ENCODE results near the gene EIF4A3.

EIF4A3 gene

DNA sequence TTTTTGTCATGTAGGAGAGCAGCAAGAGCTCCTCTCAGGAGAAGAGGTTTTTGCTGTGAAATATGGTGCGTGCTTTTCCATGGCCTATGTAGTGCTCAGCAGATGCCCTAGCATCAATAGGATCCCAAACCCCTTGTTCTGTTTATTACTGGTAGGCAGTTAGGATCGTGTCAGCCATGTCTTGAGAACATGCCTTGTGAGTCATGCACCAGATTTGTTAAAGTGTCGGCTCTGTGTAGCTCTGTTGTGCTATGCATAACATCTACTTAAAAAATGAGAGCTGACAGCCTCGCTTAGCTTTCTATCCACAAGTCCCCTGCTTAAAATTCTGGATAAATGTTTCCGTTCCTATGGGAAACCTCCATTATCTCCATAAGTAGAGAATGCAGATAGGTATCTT is 4.4 kb upstream of the EIF4A3 start:
- peak overlapping the region; percentile 46 to 75 (median 68) for H3K4me3 Mint-ChIP-seq
- TF ChIP-seq, protein P1, sequence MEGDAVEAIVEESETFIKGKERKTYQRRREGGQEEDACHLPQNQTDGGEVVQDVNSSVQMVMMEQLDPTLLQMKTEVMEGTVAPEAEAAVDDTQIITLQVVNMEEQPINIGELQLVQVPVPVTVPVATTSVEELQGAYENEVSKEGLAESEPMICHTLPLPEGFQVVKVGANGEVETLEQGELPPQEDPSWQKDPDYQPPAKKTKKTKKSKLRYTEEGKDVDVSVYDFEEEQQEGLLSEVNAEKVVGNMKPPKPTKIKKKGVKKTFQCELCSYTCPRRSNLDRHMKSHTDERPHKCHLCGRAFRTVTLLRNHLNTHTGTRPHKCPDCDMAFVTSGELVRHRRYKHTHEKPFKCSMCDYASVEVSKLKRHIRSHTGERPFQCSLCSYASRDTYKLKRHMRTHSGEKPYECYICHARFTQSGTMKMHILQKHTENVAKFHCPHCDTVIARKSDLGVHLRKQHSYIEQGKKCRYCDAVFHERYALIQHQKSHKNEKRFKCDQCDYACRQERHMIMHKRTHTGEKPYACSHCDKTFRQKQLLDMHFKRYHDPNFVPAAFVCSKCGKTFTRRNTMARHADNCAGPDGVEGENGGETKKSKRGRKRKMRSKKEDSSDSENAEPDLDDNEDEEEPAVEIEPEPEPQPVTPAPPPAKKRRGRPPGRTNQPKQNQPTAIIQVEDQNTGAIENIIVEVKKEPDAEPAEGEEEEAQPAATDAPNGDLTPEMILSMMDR (IDR thresholded peaks at IDR 0.05; ENCODE audit: unreplicated experiment in 3 of 3), result no peak
- H3K9me3 Mint-ChIP-seq, result peaks cover 6% of the 10 kb centered on the region
- peak overlapping the region in 1 of 3 experiments; percentile 20 for H3K27ac Mint-ChIP-seq
- H3K36me3 Mint-ChIP-seq (ENCODE audit: low read depth), result no peaks in the 10 kb centered on the region
- peaks cover 12% of the 10 kb centered on the region for H3K4me1 Mint-ChIP-seq
- H3K27me3 Mint-ChIP-seq (ENCODE audit: low read depth), result peaks cover 3% of the 10 kb centered on the region

GRCh38 chr17:80146121-80147034 is 550 bp downstream of the EIF4A3 start:
- H3K27ac Mint-ChIP-seq, result peak overlapping the region; percentile 97 to 98 (median 98)
- no peaks in the 10 kb centered on the region for H3K9me3 Mint-ChIP-seq
- peaks cover 24% of the 10 kb centered on the region for H3K36me3 Mint-ChIP-seq (ENCODE audit: low read depth)
- peaks cover 3% of the 10 kb centered on the region for H3K27me3 Mint-ChIP-seq (ENCODE audit: low read depth)
- TF ChIP-seq, protein P1 (IDR thresholded peaks at IDR 0.05; ENCODE audit: unreplicated experiment in 3 of 3), result no peak
- H3K4me3 Mint-ChIP-seq, result peak overlapping the region; percentile 83 to 98 (median 97)
- peaks cover 32% of the 10 kb centered on the region for H3K4me1 Mint-ChIP-seq

- H3K27ac Mint-ChIP-seq, result peak overlapping the region; percentile 2 to 53 (median 43)
- H3K27me3 Mint-ChIP-seq (ENCODE audit: low read depth), result peaks cover 3% of the 10 kb centered on the region
- no peaks in the 10 kb centered on the region for H3K9me3 Mint-ChIP-seq
- H3K4me3 Mint-ChIP-seq, result peak overlapping the region; percentile 83 to 89 (median 88)
- peaks cover 26% of the 10 kb centered on the region for H3K4me1 Mint-ChIP-seq
- TF ChIP-seq, protein P1 (IDR thresholded peaks at IDR 0.05; ENCODE audit: unreplicated experiment in 3 of 3), result no peak
- H3K36me3 Mint-ChIP-seq (ENCODE audit: low read depth), result peaks cover 32% of the 10 kb centered on the region
These were observed 1.6 kb downstream of the EIF4A3 start for GRCh38 chr17:80145076-80146075.

DNA sequence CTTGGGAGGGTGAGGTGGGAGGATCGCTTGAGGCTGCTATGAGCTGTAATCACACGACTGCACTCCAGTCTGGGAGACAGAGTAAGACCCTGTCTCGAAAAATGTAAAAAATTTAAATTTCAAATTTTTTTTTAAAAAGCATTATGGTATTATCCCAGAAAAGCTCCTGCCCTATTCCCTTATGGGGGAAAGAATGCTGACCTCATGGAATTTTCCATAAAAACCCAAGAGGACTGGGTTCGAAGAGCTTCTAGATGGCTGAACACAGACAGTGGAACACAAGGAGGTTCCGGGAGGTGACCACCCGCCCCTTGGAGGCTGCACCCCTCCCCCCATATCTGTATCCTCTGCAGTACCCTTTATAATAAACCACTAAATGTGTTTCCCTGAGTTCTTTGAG is 4.0 kb downstream of the EIF4A3 start:
- Mint-ChIP-seq H3K27ac (no peak overlapping the region), H3K27me3 (ENCODE audit: low read depth) (peaks cover 3% of the 10 kb centered on the region), H3K4me1 (peaks cover 26% of the 10 kb centered on the region), H3K36me3 (ENCODE audit: low read depth) (peaks cover 56% of the 10 kb centered on the region), H3K4me3 (peak overlapping the region in 2 of 3 experiments; percentile 53 to 59), H3K9me3 (no peaks in the 10 kb centered on the region)
- TF ChIP-seq, protein P1 (IDR thresholded peaks at IDR 0.05; ENCODE audit: unreplicated experiment in 3 of 3), result no peak

DNA sequence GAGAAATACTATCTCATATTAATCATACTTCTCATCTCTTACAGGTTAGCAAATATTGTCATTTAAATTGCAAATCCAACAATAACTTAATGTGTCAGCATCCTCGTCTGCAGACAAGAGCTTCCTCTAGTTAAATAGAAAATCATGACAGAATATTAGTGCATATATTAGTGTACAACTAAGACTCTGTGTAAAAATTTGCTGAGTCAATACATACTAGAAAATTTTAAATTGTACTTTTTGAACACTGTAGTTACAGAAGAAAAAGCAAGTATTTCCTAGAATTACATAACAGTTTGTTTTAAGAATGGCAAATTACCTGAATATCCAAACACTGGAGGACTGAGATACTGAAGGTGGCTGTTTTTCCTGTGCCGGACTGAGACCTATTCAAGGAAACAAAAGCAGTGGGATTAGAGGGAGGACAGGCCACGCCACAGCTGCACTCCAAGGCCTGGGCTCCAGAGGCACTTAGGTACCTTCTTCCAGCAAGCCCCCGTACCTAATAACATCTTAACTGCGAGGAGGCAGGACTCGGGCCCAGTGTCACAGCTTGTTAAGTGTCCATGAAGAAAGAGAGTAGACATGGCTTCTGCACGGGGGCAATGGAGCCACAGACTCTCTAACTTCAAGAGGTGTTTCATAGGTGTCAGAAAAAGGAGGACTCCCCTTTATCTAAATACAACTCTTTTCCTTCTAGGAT is 5.3 kb downstream of the EIF4A3 start:
- H3K4me3 Mint-ChIP-seq, result no peak overlapping the region
- H3K27ac Mint-ChIP-seq, result no peak overlapping the region
- TF ChIP-seq, protein P1 (IDR thresholded peaks at IDR 0.05; ENCODE audit: unreplicated experiment in 3 of 3), result no peak
- peaks cover 69% of the 10 kb centered on the region for H3K36me3 Mint-ChIP-seq (ENCODE audit: low read depth)
- H3K27me3 Mint-ChIP-seq (ENCODE audit: low read depth), result no peaks in the 10 kb centered on the region
- H3K9me3 Mint-ChIP-seq, result no peaks in the 10 kb centered on the region
- peaks cover 20% of the 10 kb centered on the region for H3K4me1 Mint-ChIP-seq

Data from nephron (organoid).